HG03571 (cell line): ENCODE results near the gene AP4M1.
A peak's percentile ranks its signal among the peaks of the same experiment; 100 is the strongest.

Experiments used
- ATAC-seq: cut with Tn5 transposase; IDR thresholded peaks from one replicate; pipeline ENCODE4 v1.9.1; 2021; ENCODE audit not compliant: unreplicated experiment

AP4M1 gene

DNA sequence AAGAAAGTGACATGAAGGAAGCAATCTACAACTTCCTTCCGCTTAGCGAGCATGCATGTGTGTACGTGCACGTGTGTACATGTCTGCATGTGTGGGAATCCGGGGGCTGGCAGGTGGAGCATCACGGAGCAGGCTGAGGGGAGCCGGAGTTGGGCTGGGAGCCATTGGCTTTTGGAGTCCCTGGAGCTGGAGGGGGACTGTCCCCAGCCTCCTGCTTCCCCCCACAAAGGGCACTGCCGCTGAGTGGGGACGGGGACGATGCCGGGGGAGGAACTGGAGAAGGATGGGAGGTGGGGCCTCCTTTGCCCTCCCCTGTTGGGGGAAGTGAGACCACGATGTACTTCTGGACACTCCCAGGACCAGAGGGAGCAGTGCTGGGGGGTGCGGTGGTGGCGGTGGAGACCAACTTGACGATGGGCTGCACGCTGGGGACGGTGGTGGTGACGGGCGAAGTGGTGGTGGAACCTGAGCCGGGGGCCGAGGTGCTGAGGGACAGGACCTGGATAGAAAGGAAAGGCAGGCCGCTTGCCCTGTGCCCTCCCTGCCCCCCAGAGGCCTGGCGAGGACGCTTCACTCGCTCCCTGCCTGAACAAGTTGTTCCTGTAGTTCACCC lies 5.8 kb downstream of the AP4M1 start:
- ATAC-seq, result no peak

- ATAC-seq, result no peak
These were observed 6.4 kb downstream of the AP4M1 start for GRCh38 chr7:100107890-100108289.

GRCh38 chr7:100109521-100110163 lies 8.2 kb downstream of the AP4M1 start:
- ATAC-seq, result no peak

DNA sequence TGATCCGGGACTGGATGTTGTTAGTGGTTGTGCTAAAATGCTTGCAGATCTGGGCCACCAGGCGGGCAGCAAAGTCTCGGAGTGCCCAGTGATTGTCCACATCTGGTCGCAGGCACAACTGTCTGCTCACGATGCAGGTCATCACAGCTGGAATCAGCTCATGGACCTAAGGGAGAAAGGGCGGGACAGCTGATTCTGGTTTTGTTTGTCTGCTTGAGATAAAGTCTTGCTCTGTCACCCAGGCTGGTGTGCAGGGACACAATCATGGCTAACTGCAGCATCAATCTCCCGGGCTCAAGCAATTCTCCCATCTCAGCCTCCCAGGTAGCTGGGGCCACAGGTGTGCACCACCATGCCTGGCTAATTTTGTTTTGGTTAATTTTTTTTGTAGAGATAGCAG lies 9.7 kb downstream of the AP4M1 start:
- ATAC-seq, result no peak

DNA sequence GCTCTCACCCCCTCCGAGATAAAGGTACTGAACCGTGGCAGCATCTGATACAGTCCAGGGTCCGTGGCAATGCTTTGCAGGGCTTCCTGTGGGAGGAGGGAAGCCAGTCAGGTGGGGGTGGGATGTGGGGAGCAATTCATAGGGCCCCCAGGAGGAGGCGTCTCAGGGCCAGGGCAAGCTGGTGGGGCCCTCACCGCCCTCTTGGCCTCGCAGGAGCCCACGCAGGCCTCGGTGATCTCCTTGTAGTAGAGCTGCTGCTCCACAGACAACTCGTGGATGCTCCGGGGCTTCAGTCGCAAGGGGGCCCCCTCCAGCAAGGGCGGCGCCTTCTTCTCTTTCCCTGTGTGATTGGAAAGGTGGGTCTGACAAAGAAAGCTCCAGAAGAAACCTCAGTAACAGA lies 10.5 kb downstream of the AP4M1 start:
- ATAC-seq, result no peak

GRCh38 chr7:100115026-100115425 lies 13.6 kb downstream of the AP4M1 start:
- ATAC-seq, result no peak

GRCh38 chr7:100118388-100119071 lies 17.1 kb downstream of the AP4M1 start:
- ATAC-seq, result no peak

DNA sequence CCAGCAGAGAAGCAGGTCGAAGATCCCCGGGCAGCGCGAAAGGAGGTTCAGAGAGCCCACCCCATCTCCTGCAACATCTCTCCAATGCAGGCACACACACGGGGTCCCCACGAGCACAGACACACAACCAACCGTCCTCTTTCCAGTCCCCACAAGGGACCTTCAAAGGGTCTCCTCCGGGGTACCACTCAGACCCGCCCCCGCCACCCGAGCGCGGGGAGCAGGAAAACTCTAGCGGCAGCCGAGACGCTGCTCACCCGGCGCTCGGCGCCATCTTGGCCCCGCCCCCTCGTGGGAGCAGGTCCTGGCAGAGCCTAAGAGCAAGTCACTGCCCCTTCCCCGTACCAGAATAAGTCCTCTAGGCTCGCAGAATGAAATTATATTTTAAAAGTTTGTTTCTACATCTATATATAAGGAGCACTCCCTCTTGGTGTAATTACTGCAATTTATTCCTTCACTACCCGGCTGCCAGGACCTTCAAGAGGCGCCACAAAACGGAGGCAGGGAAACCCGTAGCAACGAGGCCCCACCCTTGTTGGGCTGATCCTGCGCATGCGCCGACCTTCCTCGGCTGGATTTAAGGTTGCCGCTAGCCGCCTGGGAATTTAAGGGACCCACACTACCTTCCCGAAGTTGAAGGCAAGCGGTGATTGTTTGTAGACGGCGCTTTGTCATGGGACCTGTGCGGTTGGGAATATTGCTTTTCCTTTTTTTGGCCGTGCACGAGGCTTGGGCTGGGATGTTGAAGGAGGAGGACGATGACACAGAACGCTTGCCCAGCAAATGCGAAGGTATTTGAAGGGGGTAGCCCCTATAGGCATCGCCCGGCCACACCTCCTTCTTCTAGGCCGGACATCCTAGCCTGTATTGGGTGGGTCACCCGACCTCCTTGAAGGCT lies 17.9 kb downstream of the AP4M1 start, which contains the start of the genes CNPY4 and TAF6:
CNPY4 (plus strand) TSS at position 563 of the 898 bp plus-strand sequence; CDS start at position 674, 111 bp downstream.
TAF6 (minus strand) TSS at position 287 of the 898 bp plus-strand sequence. CDS start 5,149 bp downstream, outside the sequence.
- ATAC-seq, result peak; percentile 55

DNA sequence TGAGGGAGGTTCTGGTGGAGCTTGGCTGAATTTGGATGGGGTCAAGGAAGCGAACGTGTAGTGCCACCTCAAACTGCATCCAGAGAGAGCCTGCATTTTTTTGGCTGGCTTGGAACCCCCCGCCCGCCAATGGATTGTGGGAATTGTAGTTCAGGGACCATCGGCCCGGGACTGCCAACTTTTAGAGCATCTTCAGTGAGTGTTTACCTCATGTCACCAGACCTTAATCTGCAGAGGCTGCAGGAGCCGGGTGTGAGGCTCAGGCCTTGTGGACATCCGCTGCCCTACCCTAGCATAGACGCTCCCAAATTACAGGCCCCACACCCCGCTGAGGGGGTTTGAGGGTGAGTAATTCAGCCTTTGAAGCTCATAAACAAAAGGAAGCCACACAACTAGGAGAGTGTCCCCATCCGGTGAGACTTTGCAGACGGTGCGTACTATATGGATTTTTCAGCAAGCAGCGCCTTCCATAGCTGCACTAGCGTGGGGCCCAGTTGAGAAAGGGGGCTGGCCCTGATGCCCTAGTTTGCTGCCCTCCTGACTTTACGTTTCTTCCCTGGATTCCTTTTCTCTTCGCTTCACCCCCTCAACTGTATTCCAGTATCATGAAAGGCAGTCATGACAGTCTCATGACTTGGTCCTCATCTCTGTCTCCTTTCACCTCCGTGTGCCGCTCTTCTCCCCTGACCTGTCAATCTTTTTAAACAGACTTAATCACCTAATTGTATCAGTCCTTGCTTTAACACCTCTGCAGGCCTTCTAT lies 18.7 kb downstream of the AP4M1 start:
- peak; percentile 46 for ATAC-seq

DNA sequence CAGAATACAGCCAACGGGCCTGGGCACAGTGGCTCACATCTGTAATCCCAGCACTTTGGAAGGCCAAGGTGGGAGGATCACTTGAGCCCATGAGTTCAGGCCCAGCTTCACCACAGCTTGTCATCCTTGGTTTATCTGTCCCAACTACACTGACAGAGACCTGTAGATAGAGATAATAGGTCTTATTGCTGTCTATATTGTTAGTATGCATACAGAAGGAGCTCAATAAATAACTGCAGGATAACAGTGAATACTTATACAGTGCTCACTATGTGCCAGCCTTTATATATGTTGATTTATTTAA lies 19.2 kb downstream of the AP4M1 start:
- no peak for ATAC-seq

DNA sequence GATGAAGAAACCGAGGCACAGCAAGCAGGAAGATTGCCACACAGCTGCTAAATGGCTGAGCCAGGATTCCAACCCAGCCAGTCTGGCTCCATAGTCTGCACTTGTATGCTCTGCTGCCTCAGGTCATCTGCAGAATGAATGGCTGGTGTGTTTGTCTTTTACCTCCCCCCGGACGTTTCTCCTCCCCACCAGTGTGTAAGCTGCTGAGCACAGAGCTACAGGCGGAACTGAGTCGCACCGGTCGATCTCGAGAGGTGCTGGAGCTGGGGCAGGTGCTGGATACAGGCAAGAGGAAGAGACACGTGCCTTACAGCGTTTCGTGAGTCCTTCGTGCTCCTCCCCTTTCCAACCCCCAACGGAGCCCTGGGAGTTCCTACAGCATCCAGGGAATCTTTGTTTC lies 20.6 kb downstream of the AP4M1 start:
- no peak for ATAC-seq

GRCh38 chr7:100122568-100122967 lies 21.1 kb downstream of the AP4M1 start:
- no peak for ATAC-seq

- no peak for ATAC-seq
These were observed 23.1 kb downstream of the AP4M1 start for GRCh38 chr7:100124301-100125230.

DNA sequence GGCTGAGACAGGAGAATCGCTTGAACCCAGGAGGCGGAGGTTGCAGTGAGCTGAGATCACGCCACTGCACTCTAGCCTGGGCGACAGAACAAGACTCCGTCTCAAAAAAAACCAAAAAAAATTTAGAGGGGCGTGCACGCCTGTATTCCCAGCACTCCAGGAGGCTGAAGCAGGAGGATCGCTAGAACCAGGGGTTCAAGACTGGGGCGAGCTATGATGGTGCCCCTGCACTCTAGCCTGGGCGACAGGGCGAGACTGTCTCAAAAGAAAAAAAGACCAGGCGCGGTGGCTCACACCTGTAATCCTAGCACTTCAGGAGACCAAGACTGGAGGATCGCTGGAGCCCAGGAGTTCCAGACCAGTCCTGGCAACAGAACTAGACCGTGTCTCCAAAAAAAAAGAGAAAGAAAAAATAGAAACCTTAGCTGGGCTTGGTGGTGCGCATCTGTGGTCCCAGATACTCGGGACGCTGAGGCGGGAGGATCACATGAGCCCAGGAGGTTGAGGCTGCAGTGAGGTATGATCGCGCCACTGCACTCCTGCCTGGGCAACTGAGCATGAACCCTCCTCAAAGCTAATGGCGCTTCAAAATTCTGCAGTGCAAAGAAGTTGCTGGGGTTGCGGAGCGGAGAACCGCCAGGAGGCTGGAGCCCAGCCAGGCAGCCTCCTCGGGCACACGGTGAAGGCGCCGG lies 24.9 kb downstream of the AP4M1 start:
- ATAC-seq, result no peak

- peak; percentile 55 for ATAC-seq
These were observed 25.8 kb downstream of the AP4M1 start, which contains the start of gene MBLAC1 for GRCh38 chr7:100126931-100127865. MBLAC1 (plus strand) TSS chr7:100126967; CDS start chr7:100127396, 429 bp downstream.

DNA sequence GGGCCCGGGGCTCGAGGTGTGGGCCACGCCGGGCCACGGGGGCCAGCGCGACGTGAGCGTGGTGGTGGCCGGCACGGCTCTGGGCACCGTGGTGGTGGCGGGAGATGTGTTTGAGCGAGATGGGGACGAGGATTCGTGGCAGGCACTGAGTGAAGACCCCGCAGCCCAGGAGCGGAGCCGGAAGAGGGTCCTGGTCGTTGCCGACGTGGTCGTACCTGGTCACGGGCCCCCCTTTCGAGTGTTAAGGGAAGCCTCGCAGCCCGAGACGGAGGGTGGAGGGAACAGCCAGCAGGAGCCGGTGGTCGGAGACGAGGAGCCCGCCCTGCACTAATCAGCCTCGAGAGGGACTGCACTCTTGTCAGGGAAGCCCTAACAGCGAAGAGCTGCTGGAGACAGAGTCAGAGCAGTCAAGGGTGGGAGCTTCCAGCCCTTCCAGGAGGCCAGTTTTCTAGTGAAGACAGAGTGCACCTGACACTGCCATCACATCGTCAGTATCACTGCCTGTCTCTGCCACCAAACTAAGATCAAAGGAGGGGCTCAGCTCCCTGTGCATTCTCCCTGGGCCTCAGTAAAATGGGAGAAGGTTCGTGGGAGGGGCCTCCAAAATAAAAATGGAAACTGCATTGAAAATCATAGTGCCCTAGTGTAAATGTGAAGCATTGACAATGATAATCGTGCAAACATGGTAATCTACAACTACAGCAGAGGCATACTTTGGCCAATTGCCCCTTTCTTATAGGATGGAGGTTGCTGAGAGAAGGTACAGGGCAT lies 26.6 kb downstream of the AP4M1 start:
- peak; percentile 7 for ATAC-seq

- no peak for ATAC-seq
These were observed 27.2 kb downstream of the AP4M1 start for GRCh38 chr7:100128637-100128963.
